GM19438 (cell line): ENCODE results near the gene ZW10.
"Not testable (repeated sequence)": the region's sequence is repeated elsewhere in the genome, so short reads cannot be mapped to it uniquely, and the experiment has no call there.

Source experiments
- ATAC-seq: cut with Tn5 transposase; IDR thresholded peaks from one replicate; pipeline ENCODE4 v1.9.1; 2021; ENCODE audit warnings: low read depth; ENCODE audit not compliant: unreplicated experiment

ZW10 gene

GRCh38 chr11:113763040-113763439, 10.5 kb downstream of the ZW10 start:
- not testable (repeated sequence) for ATAC-seq

GRCh38 chr11:113760241-113760640, 13.3 kb downstream of the ZW10 start:
- ATAC-seq = no peak

- ATAC-seq = no peak
Measured at GRCh38 chr11:113752932-113753331, 20.6 kb downstream of the ZW10 start.

GRCh38 chr11:113736323-113736722, 37.2 kb downstream of the ZW10 start:
- no peak for ATAC-seq

GRCh38 chr11:113732092-113732491, 41.4 kb downstream of the ZW10 start:
- no peak for ATAC-seq

GRCh38 chr11:113730887-113731726, 42.4 kb downstream of the ZW10 start:
- ATAC-seq = no peak

- ATAC-seq = no peak
Measured at GRCh38 chr11:113729456-113729855, 44.0 kb downstream of the ZW10 start.

GRCh38 chr11:113728814-113729213, 44.7 kb downstream of the ZW10 start:
- no peak for ATAC-seq

- no peak for ATAC-seq
Measured at GRCh38 chr11:113725913-113726312, 47.6 kb downstream of the ZW10 start.

GRCh38 chr11:113725407-113725806, 48.1 kb downstream of the ZW10 start:
- ATAC-seq = no peak

- no peak for ATAC-seq
Measured at GRCh38 chr11:113724778-113725177, 48.7 kb downstream of the ZW10 start.

- ATAC-seq = no peak
Measured at GRCh38 chr11:113723787-113724186, 49.7 kb downstream of the ZW10 start.

GRCh38 chr11:113722934-113723333, 50.6 kb downstream of the ZW10 start:
- no peak for ATAC-seq

GRCh38 chr11:113722221-113722620, 51.3 kb downstream of the ZW10 start:
- no peak for ATAC-seq

GRCh38 chr11:113721462-113722066, 51.9 kb downstream of the ZW10 start:
- no peak for ATAC-seq

GRCh38 chr11:113720478-113720877, 53.0 kb downstream of the ZW10 start:
- ATAC-seq = not testable (repeated sequence)

- ATAC-seq = no peak
Measured at GRCh38 chr11:113715882-113716625, 57.4 kb downstream of the ZW10 start.

GRCh38 chr11:113715273-113715672, 58.2 kb downstream of the ZW10 start:
- no peak for ATAC-seq

GRCh38 chr11:113710989-113711388, 62.5 kb downstream of the ZW10 start:
- no peak for ATAC-seq

GRCh38 chr11:113705871-113706655, 67.4 kb downstream of the ZW10 start, which contains the start of gene TMPRSS5:
Gene TMPRSS5, minus strand, starts transcription at chr11:113706308. Its CDS starts 84 bp downstream, at chr11:113706224.
- ATAC-seq = no peak
